Lung (tissue), 12 donors: ENCODE results near the gene PRM3. TPM values are rescaled to one million over a fixed set of nuclear protein-coding genes. Genes with fewer than 3 reads are reported as not detected.

ENCODE experiments used
- ATAC-seq: fragments of 200-7000 bp; cut with Tn5 transposase; one replicate; pipeline ENCODE4 v1.9.1; 2020; ENCODE audit warnings: moderate number of reproducible peaks; ENCODE audit not compliant: insufficient read depth, low FRiP score
- DNase-seq, 3 donors: peaks; one replicate each; pipeline ENCODE4 v3.0.0-alpha.2; 2013 to 2017
- H3K27ac ChIP-seq, 2 donors: one replicate each; pipeline ENCODE4 v1.5.1; 2013; ENCODE audit warnings: mild to moderate bottlenecking in 2 of 2, moderate library complexity in 2 of 2, control low read depth in 1 of 2, inconsistent platforms in 1 of 2, low read depth in 1 of 2, low read length in 1 of 2
- H3K27me3 ChIP-seq, 3 donors: one replicate each; pipeline ENCODE4 v1.5.1; 2013; ENCODE audit warnings: low read length in 2 of 3; ENCODE audit not compliant: control insufficient read depth in 3 of 3, insufficient read depth in 3 of 3
- H3K36me3 ChIP-seq, 4 donors: one replicate each; pipeline ENCODE4 v1.5.1; 2013; ENCODE audit warnings: low read length in 4 of 4, mild to moderate bottlenecking in 1 of 4, moderate library complexity in 1 of 4; ENCODE audit not compliant: control insufficient read depth in 4 of 4, insufficient read depth in 4 of 4
- H3K4me1 ChIP-seq, 5 donors: one replicate each; pipeline ENCODE4 v1.5.1; 2013; ENCODE audit warnings: low read length in 5 of 5, mild to moderate bottlenecking in 2 of 5, moderate library complexity in 1 of 5; ENCODE audit not compliant: control insufficient read depth in 5 of 5, insufficient read depth in 5 of 5
- H3K4me3 ChIP-seq: one replicate; pipeline ENCODE4 v1.5.1; 2013; ENCODE audit warnings: mild to moderate bottlenecking, control low read depth, moderate library complexity
- H3K9ac ChIP-seq, 2 donors: one replicate each; pipeline ENCODE4 v1.5.1; 2013; ENCODE audit warnings: low read length in 2 of 2, control low read depth in 1 of 2; ENCODE audit not compliant: insufficient read depth in 1 of 2
- H3K9me3 ChIP-seq, 4 donors: one replicate each; pipeline ENCODE4 v1.5.1; 2013; ENCODE audit warnings: low read length in 3 of 4, mild to moderate bottlenecking in 1 of 4, moderate library complexity in 1 of 4; ENCODE audit not compliant: control insufficient read depth in 4 of 4, insufficient read depth in 3 of 4
- WGBS, 2 donors: extraction: QIAGEN DNeasy Blood & Tissue Kit; methylation state at CpG; one replicate each; pipeline ENCODE4 v1.1.7; 2013; 5-methylcytosine and 5-hydroxymethylcytosine counted together
- polyA plus RNA-seq, 2 donors: library from polyadenylated mRNA; stranded (reverse); fragments of 200-250 nt; gene quantifications; one replicate each; pipeline ENCODE4 v1.2.1, GENCODE V29; 2013
- total RNA-seq, 2 donors: library from RNA; depleted of rRNA in 1 of 2; stranded (reverse); fragments of >200 nt in 1 of 2; gene quantifications; one replicate each; pipeline ENCODE4 v1.2.1, GENCODE V29; 2014 to 2021
- TF ChIP-seq, protein P1 (sequence below): IDR thresholded peaks from 2 replicates; pipeline ENCODE4 v1.5.1; 2012; ENCODE audit warnings: mild to moderate bottlenecking; ENCODE audit errors: control extremely low read depth, extremely low read depth
- donor health status: control.
- donor health status: control.
- donor health status: Bipolar disorder and iron deficiency.
- donor health status: healthy.
- donor health status: DM: yes; HTN: yes; CAD: no.

Gene PRM3
- total and polyA plus RNA-seq, 4 donors = not detected

DNA sequence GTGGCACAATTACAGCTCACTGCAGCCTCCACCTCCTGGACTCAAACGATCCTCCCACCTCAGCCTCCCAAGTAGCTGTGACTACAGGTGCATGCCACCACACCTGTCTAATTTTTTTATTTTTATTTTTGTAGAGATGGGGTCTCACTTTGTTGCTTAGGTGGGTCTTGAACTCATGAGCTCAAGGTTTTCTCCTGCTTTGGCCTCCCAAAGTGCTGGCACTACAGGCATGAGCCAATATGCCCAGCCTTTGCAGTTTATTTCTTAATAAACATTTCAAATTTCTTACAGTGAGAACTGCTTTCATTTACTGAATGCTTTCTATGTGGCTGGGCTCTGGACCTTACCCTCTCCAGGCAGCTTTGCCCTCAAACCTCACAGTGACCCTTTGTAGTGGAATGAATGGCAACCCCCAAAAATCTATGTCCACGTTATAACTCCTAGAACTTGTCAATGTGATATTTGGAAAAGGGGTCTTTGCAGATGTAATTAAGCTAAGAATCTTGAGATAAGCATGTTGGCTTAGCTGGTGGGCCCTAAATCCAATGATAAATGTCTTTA, 2.7 kb downstream of the PRM3 start:
- H3K36me3 ChIP-seq = no peaks in the 10 kb centered on the region
- TF ChIP-seq, protein P1, sequence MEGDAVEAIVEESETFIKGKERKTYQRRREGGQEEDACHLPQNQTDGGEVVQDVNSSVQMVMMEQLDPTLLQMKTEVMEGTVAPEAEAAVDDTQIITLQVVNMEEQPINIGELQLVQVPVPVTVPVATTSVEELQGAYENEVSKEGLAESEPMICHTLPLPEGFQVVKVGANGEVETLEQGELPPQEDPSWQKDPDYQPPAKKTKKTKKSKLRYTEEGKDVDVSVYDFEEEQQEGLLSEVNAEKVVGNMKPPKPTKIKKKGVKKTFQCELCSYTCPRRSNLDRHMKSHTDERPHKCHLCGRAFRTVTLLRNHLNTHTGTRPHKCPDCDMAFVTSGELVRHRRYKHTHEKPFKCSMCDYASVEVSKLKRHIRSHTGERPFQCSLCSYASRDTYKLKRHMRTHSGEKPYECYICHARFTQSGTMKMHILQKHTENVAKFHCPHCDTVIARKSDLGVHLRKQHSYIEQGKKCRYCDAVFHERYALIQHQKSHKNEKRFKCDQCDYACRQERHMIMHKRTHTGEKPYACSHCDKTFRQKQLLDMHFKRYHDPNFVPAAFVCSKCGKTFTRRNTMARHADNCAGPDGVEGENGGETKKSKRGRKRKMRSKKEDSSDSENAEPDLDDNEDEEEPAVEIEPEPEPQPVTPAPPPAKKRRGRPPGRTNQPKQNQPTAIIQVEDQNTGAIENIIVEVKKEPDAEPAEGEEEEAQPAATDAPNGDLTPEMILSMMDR = no peak
- 95 to 96% methylated on average over 2 of the region's 2 CpGs for WGBS, 2 donors
- H3K4me1 ChIP-seq = peaks cover 0 to 15% (median 0%) of the 10 kb centered on the region in 5 donors
- no peaks in the 10 kb centered on the region for H3K27me3 ChIP-seq
- H3K27ac ChIP-seq = no peak overlapping the region
- H3K9me3 ChIP-seq = no peaks in the 10 kb centered on the region
- DNase-seq (no peak), ATAC-seq (no peak)
- no peak overlapping the region for H3K9ac ChIP-seq
- H3K4me3 ChIP-seq = no peak overlapping the region

DNA sequence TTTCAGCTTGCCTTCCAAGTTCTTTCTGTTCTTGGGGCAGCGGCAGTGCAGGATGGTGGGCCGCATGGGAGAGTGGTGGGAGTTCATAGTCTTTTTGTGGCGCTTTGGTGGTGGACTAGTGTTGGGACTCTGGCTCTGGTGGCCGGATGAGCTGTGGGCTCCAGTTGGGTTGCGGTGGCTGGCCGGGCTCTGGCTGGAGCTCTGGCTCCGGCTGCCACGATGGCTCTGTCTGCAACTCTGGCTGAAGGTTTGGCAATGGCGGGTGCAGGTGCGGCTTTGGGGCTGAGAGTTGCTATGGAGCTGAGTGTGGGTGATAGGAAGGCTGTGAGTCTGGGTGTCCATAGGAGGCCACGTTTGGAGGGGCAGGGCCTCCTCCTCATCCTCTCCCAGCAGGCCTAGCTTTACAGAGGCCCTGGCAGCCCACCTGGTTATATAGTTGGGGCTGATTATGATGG, 4.5 kb downstream of the PRM3 start, which contains the start of gene TNP2:
TNP2 (minus strand) TSS at position 405 of the 455 bp plus-strand sequence; CDS start at position 342, 63 bp downstream.
- ATAC-seq = no peak
- TF ChIP-seq, protein P1 = no peak
- Histone ChIP-seq H3K36me3 (no peaks in the 10 kb centered on the region), H3K27me3 (no peaks in the 10 kb centered on the region), H3K9ac (no peak within 1 kb of the TSS), H3K9me3 (no peaks in the 10 kb centered on the region), H3K27ac (no peak within 1 kb of the TSS), H3K4me3 (no peak within 1 kb of the TSS), H3K4me1 (peaks cover 0 to 13% (median 0%) of the 10 kb centered on the region in 5 donors)
- no peak for DNase-seq
- WGBS, 2 donors = 90 to 97% methylated on average over 11 of the region's 11 CpGs

DNA sequence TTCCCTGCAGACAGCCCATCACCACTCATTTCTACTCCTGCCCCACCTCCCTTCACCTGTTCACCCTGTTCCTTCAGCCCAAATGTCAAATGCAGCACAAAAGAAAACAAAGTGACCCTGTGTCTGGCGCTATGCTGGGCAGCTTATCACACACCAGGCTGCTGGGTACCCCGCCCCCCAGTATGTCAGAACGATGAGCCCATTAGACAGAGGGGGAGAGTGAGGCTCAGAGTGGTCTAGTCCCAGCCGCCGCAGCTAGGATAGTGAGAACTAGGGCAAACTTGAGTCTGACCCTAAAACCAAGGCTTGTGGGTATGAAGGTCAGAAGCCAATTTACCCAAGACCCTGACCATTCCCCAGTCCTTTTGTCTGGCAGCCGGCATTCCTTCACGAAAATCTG, 8.3 kb downstream of the PRM3 start:
- Histone ChIP-seq H3K36me3 (no peaks in the 10 kb centered on the region), H3K9me3 (no peaks in the 10 kb centered on the region), H3K9ac (no peak overlapping the region), H3K4me1 (peaks cover 0 to 7% (median 0%) of the 10 kb centered on the region in 5 donors), H3K27ac (no peak overlapping the region), H3K4me3 (no peak overlapping the region), H3K27me3 (no peaks in the 10 kb centered on the region)
- TF ChIP-seq, protein P1 = no peak
- DNase-seq (no peak), ATAC-seq (no peak)
- WGBS, 2 donors = 82 to 87% methylated on average over 7 of the region's 7 CpGs
